ENCODE data around the gene KCNQ1. TPM values are rescaled to one million over a fixed set of nuclear protein-coding genes. Genes with fewer than 3 reads are reported as not detected.

KCNQ1 gene
- total and polyA plus RNA-seq, 9 of the 15 experiments (the other 6 are each of a cell fraction or from before 2014, with no cell fraction given) = 0.44 TPM; not detected in 8

GRCh38 chr11:2424811-2425495 is 19.9 kb upstream of the KCNQ1 start:
- H3K4me3 ChIP-seq = no peak overlapping the region
- no TSS peak for BruUV-seq (replicated peaks)
- H3K4me2 ChIP-seq (ENCODE audit: insufficient read depth, low read length) = no peak overlapping the region
- ChIA-PET CTCF (ENCODE audit: low intra/inter-chr PET ratio) (interaction anchor here (1.2 to 6.2 kb wide), 2 partner anchors 25 to 106 kb away, joined by 4 to 76 read pairs; no protein-coding TSS in a partner anchor), POLR2A (interaction anchor here (0.7 to 0.8 kb wide), 2 partner anchors 17 to 20 kb away, joined by 3 read pairs; no protein-coding TSS in a partner anchor)
- no peak for ATAC-seq
- peaks cover 0 to 43% of the 10 kb centered on the region in 2 experiments; a peak in 4 of 5 replicates for H3K27me3 ChIP-seq (ENCODE audit: control insufficient read depth in 2 of 2, insufficient read depth in 2 of 2, low read length in 2 of 2)
- TF ChIP-seq IRF1 (CRISPR knock-in tag; IDR thresholded peaks at IDR 0.05; ENCODE audit: borderline replicate concordance) (no peak), USF2 (CRISPR knock-in tag; IDR thresholded peaks at IDR 0.05) (0 out of 2 replicates have a peak, but pooled peaks have one; percentile 7)
- peaks cover 0 to 29% of the 10 kb centered on the region in 2 experiments; a peak in 2 of 5 replicates for H3K4me1 ChIP-seq (replicated peaks in 1 of 2; ENCODE audit: control insufficient read depth in 2 of 2, insufficient read depth in 2 of 2, low read length in 2 of 2)
- no peak overlapping the region for H2AFZ ChIP-seq (ENCODE audit: low read depth, low read length)
- in situ Hi-C loops (cut with MboI) = loop anchor here (5.0 kb wide), 2 partner anchors 107 to 472 kb away; no protein-coding TSS in a partner anchor
- H3K9me3 ChIP-seq (replicated peaks; ENCODE audit: control insufficient read depth, insufficient read depth, low read depth, low read length) = peaks cover 6% of the 10 kb centered on the region; the same call in 1 of the 2 replicates
- H3K27ac ChIP-seq (ENCODE audit: extremely low read depth, low read depth, low read length) = no peak overlapping the region
- peaks cover 10% of the 10 kb centered on the region; the same call in 1 of the 2 replicates for H4K20me1 ChIP-seq (replicated peaks; ENCODE audit: control insufficient read depth, insufficient read depth, low read length)
- no peak for FAIRE-seq
- peaks cover 2% of the 10 kb centered on the region for H3K9me1 ChIP-seq (ENCODE audit: control insufficient read depth, insufficient read depth, low read length)
- 3% methylated on average over 22 of the region's 28 CpGs for WGBS (ENCODE audit: insufficient coverage, low coverage, missing lambda C conversion rate)
- DNase-seq (ENCODE audit: extremely low read depth in 1 of 4, low spot score in 3 of 4) = no peak
- H3K9ac ChIP-seq (ENCODE audit: insufficient read depth in 1 of 2, low read depth in 2 of 2, low read length in 2 of 2) = 0 out of 4 replicates have a peak overlapping the region, but pooled peaks of 1 of the 2 experiments have one; percentile 45
- H3K79me2 ChIP-seq (ENCODE audit: control insufficient read depth, insufficient read depth, low read length) = no peaks in the 10 kb centered on the region
- intact Hi-C loops (cut with micrococcal nuclease) = no loop called here
- no peaks in the 10 kb centered on the region for H3K36me3 ChIP-seq (ENCODE audit: control insufficient read depth, insufficient read depth, low read length)
